Endothelial cell of umbilical vein (primary cell): Measurements from ENCODE around the gene MMRN2.

Source experiments
- CTCF ChIP-seq, 2 donors: IDR thresholded peaks; 1 replicate in 1 of 2; 2 replicates in 1 of 2; pipeline ENCODE4 v1.5.1; 2011; ENCODE audit warnings: low read length in 2 of 2, mild to moderate bottlenecking in 2 of 2, moderate library complexity in 2 of 2, control low read depth in 1 of 2, inconsistent platforms in 1 of 2, low read depth in 1 of 2; ENCODE audit not compliant: insufficient read depth in 1 of 2; ENCODE audit errors: extremely low read depth in 1 of 2
- EZH2 ChIP-seq: IDR thresholded peaks from 2 replicates; pipeline ENCODE4 v1.6.1; 2012; ENCODE audit warnings: borderline replicate concordance, low read depth, mild to moderate bottlenecking, moderate library complexity, low read length, inconsistent platforms; ENCODE audit not compliant: severe bottlenecking
- MAX ChIP-seq: IDR thresholded peaks from 2 replicates; pipeline ENCODE4 v1.6.1; 2011; ENCODE audit not compliant: insufficient read depth, insufficient read length
- MYC ChIP-seq: IDR thresholded peaks from one replicate; pipeline ENCODE4 v1.6.1; 2011; ENCODE audit warnings: mild to moderate bottlenecking, low read depth, low read length
- POLR2A ChIP-seq: IDR thresholded peaks from 2 replicates; pipeline ENCODE4 v1.6.1; 2012; ENCODE audit warnings: low read depth, mild to moderate bottlenecking, control low read depth, low read length
- POLR2AphosphoS5 ChIP-seq: IDR thresholded peaks from 2 replicates; pipeline ENCODE4 v1.6.1; 2012; ENCODE audit warnings: low read depth, mild to moderate bottlenecking, control low read depth, low read length, moderate library complexity; ENCODE audit not compliant: insufficient read depth

- TF ChIP-seq CTCF (IDR thresholded peaks at IDR 0.05; ENCODE audit: extremely low read depth in 1 of 2, insufficient read depth in 1 of 2, low read depth in 1 of 2, low read length in 2 of 2) (no peak), MAX (no peak), EZH2 (no peak), MYC (no peak), POLR2AphosphoS5 (peak; percentile 24), POLR2A (no peak)
These were observed 12.1 kb upstream of the MMRN2 start for GRCh38 chr10:86969421-86970041.
